HepG2 (cell line): ENCODE data around the gene FOSB. TPM values are rescaled to one million over a fixed set of nuclear protein-coding genes. Genes with fewer than 3 reads are reported as not detected.

Experiments used
- ATF3 ChIP-seq: sonication (generic); formaldehyde crosslinking; IDR thresholded peaks from 2 replicates; pipeline ENCODE4 v1.4.0; 2020; ENCODE audit warnings: missing genetic modification reagents
- CC2D1A ChIP-seq: sonication (generic); formaldehyde crosslinking; IDR thresholded peaks from 2 replicates; pipeline ENCODE4 v1.8.1; 2023; ENCODE audit warnings: mild to moderate bottlenecking, missing genetic modification reagents
- DNMT1 ChIP-seq: sonication (generic); formaldehyde crosslinking; IDR thresholded peaks from 2 replicates; pipeline ENCODE4 v1.5.1; 2020; ENCODE audit warnings: mild to moderate bottlenecking, missing genetic modification reagents
- ELF1 ChIP-seq: sonication (generic); formaldehyde crosslinking; IDR thresholded peaks from 2 replicates; pipeline ENCODE4 v1.4.0; 2020; ENCODE audit warnings: missing genetic modification reagents
- GTF2F1 ChIP-seq: fragments of 150-350 bp; IDR thresholded peaks from 2 replicates; pipeline ENCODE4 v1.6.1; 2014; ENCODE audit warnings: low read length
- HNRNPH1 ChIP-seq: fragments of 200-400 bp; formaldehyde crosslinking; optimal IDR thresholded peaks from 2 replicates; pipeline ENCODE3; 2017; ENCODE audit warnings: mild to moderate bottlenecking, low read depth, low read length
- HOXD1 ChIP-seq: sonication (generic); formaldehyde crosslinking; IDR thresholded peaks from 2 replicates; pipeline ENCODE4 v1.5.0; 2020; ENCODE audit warnings: missing genetic modification reagents
- PLSCR1 ChIP-seq: sonication (generic); formaldehyde crosslinking; IDR thresholded peaks from 2 replicates; pipeline ENCODE4 v1.5.0; 2020; ENCODE audit warnings: missing genetic modification reagents, mild to moderate bottlenecking, borderline replicate concordance
- SYNCRIP ChIP-seq: fragments of 200-400 bp; formaldehyde crosslinking; IDR thresholded peaks from 2 replicates; pipeline ENCODE4 v1.6.1; 2018; ENCODE audit warnings: mild to moderate bottlenecking, low read depth, low read length; ENCODE audit not compliant: insufficient read depth
- TEAD3 ChIP-seq: optimal IDR thresholded peaks from 2 replicates; pipeline ENCODE3; 2016; ENCODE audit warnings: borderline replicate concordance
- ZBTB46 ChIP-seq: sonication (generic); formaldehyde crosslinking; IDR thresholded peaks from 2 replicates; pipeline ENCODE4 v1.4.0; 2020; ENCODE audit warnings: mild to moderate bottlenecking, missing genetic modification reagents, borderline replicate concordance
- ZMAT5 ChIP-seq: sonication (generic); formaldehyde crosslinking; IDR thresholded peaks from 2 replicates; pipeline ENCODE4 v1.5.0; 2020; ENCODE audit warnings: mild to moderate bottlenecking, low read depth, missing genetic modification reagents, borderline replicate concordance
- ZNF281 ChIP-seq: sonication (generic); formaldehyde crosslinking; IDR thresholded peaks from 2 replicates; pipeline ENCODE4 v1.4.0; 2020; ENCODE audit warnings: missing genetic modification reagents, borderline replicate concordance
- ZNF337 ChIP-seq: sonication (generic); formaldehyde crosslinking; IDR thresholded peaks from 2 replicates; pipeline ENCODE4 v1.5.1; 2020; ENCODE audit warnings: missing genetic modification reagents, low read depth, mild to moderate bottlenecking, borderline replicate concordance
- ZNF567 ChIP-seq: sonication (generic); formaldehyde crosslinking; IDR thresholded peaks from 2 replicates; pipeline ENCODE4 v1.8.1; 2023; ENCODE audit warnings: mild to moderate bottlenecking, missing genetic modification reagents, borderline replicate concordance
- ZNF574 ChIP-seq: sonication (generic); formaldehyde crosslinking; IDR thresholded peaks from 2 replicates; pipeline ENCODE4 v1.4.0; 2020; ENCODE audit warnings: missing genetic modification reagents
- ZNF605 ChIP-seq: sonication (generic); formaldehyde crosslinking; IDR thresholded peaks from 2 replicates; pipeline ENCODE4 v1.8.0; 2022; ENCODE audit warnings: mild to moderate bottlenecking, missing genetic modification reagents
- ZNF777 ChIP-seq: sonication (generic); formaldehyde crosslinking; IDR thresholded peaks from 2 replicates; pipeline ENCODE4 v1.4.0; 2020; ENCODE audit warnings: missing genetic modification reagents
- ZNF784 ChIP-seq: sonication (generic); formaldehyde crosslinking; IDR thresholded peaks from 2 replicates; pipeline ENCODE4 v1.5.1; 2020; ENCODE audit warnings: missing genetic modification reagents, mild to moderate bottlenecking, borderline replicate concordance
- polyA plus RNA-seq, 8 experiments: library from polyadenylated mRNA; depleted of rRNA in 3 of 8; stranded (reverse) in 7 of 8; unstranded in 1 of 8; fragments of >200 nt; fragmentation: Illumina TruSeq in 4 of 8; extraction: Trizol in 4 of 8; gene quantifications; 2 replicates each; pipeline versions ENCODE4 v1.2.1 to v1.2.3, GENCODE V29; 2011 to 2016; ENCODE audit warnings: low read depth in 4 of 8, missing spikeins in 1 of 8, mixed read lengths in 1 of 8; ENCODE audit not compliant: insufficient read depth in 1 of 8
- total RNA-seq, 5 experiments: library from RNA; depleted of rRNA; stranded (reverse); fragments of >200 nt; fragmentation: Illumina TruSeq; extraction: Trizol; gene quantifications; 2 replicates each; pipeline ENCODE4 v1.2.3, GENCODE V29; 2016; ENCODE audit warnings: low read depth in 1 of 5

The FOSB gene
- total and polyA plus RNA-seq, 2 of the 13 experiments (the other 11 are each of a cell fraction or from before 2014, with no cell fraction given): 2.8 to 6.0 TPM

- TF ChIP-seq ZNF281 (CRISPR knock-in tag) (peak; percentile 53; the same call in 1 of the 2 replicates), TEAD3 (CRISPR knock-in tag) (peak; percentile 22), ZNF567 (no peak), ZNF784 (CRISPR knock-in tag) (0 out of 2 replicates have a peak, but pooled peaks have one; percentile 14), DNMT1 (CRISPR knock-in tag) (no peak), HNRNPH1 (no peak), ATF3 (CRISPR knock-in tag) (no peak), ELF1 (CRISPR knock-in tag) (peak; percentile 25; the same call in 1 of the 2 replicates), PLSCR1 (CRISPR knock-in tag) (no peak), ZNF777 (no peak), ZBTB46 (CRISPR knock-in tag) (no peak), CC2D1A (CRISPR knock-in tag) (no peak), ZNF574 (CRISPR knock-in tag) (no peak; the same call in none of the 2 replicates), GTF2F1 (no peak), HOXD1 (CRISPR knock-in tag) (no peak), ZNF337 (CRISPR knock-in tag) (no peak), ZNF605 (peak; percentile 57; the same call in 1 of the 2 replicates), SYNCRIP (no peak), ZMAT5 (CRISPR knock-in tag) (no peak)
Observed at GRCh38 chr19:45506246-45506988, 38.6 kb downstream of the FOSB start (continued).
